ENCODE data around the gene BLOC1S1.

The BLOC1S1 gene

GRCh38 chr12:55712700-55713415 is 3.0 kb upstream of the BLOC1S1 start:
- DNase-seq, result no peak

DNA sequence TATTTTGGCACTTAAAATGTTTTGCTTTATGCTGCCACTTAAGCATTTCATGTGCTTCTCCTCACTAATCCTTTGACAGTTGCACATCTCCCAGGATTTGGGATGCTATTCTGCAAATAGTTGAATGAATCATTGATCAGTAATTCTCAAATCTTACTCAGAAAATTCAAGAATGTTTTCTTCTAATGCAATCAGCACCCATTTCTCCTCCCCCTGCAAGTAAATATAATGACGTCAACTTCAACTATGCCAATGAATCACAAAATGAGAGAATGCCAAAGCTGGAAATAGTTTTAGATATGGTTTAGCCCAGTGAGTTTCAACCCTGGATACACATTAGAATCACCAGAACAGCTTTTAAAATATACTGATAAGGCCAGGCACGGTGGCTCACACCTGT is 2.1 kb upstream of the BLOC1S1 start:
- DNase-seq, result no peak

DNA sequence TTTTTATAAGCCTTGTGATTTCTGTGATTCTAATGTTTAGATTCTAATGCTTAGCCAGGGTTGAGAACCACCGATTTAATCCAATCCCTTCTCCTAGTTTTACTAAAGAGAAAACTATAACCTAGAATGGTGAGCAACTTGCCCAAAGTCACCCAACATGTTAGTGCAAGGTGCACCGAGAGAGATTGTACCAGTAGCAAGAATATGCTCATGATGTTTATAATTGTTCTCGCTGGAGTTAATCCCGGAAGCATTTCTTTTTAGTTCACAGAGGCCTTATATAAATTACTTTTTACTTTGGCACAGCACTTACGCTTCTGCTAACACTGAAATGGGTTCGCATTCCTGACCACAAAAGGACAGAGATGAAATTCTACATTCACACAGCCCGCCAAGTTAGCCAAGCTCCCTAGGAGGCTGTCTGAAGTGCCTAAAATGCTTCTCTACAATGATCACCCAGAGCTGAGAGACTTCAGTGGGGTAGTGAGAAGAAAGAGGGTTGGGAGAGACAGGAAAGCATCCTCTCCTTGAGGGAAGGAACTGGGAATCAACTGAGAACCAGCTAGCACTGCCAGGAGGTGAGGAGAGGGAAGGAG is 579 bp upstream of the BLOC1S1 start:
- DNase-seq, result no peak

DNA sequence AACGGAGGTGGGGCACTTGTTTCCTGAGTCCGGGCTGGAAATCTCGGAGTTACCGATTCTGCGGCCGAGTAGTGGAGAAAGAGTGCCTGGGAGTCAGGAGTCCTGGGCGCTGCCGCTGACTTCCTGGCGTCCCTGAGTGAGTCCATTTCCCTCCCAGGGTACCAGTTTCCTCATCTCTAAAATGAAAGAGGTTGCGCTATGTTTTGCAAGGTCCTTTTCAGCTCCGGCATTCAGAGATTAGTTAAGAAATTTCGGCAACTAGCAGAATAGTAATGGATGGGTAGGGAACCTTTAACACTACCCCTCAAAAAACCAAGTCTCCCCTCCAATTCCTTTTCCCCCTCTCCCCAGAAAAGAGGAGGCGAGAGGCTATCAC is 724 bp downstream of the BLOC1S1 start:
- no peak for DNase-seq

DNA sequence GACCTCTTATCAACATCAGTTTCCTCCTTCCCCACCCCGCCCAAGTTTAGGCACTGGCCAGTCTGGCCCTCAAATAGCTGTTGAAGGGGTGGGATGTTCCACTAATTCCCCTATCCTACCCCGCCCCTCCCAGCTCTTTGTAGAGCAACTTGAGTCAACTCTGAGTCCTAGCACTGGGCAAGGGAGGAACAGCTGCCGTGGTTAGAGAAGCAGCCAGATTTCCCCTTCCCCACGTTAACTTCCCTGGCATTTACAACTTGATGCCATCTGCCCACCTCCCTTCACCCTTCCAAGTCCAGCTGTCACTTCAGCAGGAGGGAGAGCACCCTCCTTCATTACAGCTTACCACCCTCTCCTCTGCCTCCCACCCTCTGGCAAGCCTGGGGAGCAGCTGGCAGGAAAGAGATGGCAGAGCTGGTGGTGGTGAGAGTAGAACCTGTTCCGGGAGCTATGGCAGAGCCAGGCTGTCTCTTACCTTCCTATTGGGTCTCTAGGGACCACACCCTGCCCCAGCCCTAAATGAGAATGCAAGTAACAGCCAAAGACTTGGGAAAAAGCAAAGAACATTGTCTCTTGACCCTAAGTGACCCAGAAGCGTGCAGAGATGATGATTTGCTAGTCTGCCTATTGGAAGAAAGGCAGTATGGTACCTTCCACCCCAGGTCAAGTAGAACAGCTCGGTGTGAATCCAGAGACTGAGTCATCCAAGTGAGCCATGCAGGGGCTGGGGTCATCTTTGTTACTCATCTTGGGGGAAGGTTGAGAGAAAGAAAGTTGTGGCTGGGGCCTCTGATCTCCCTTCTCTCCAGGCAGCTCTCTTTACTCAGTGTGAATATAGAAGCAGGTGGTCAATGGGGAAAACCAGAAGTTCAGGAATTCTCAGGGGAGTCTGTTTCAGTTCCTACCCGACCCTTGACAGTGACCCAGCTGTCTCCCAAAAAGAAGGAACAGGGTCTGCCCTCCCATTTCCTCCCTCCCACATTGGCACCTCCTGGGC is 1.5 kb downstream of the BLOC1S1 start:
- no peak for DNase-seq

GRCh38 chr12:55718015-55718414 is 2.2 kb downstream of the BLOC1S1 start:
- no peak for DNase-seq

GRCh38 chr12:55718624-55719275 is 2.9 kb downstream of the BLOC1S1 start:
- no peak for DNase-seq

DNA sequence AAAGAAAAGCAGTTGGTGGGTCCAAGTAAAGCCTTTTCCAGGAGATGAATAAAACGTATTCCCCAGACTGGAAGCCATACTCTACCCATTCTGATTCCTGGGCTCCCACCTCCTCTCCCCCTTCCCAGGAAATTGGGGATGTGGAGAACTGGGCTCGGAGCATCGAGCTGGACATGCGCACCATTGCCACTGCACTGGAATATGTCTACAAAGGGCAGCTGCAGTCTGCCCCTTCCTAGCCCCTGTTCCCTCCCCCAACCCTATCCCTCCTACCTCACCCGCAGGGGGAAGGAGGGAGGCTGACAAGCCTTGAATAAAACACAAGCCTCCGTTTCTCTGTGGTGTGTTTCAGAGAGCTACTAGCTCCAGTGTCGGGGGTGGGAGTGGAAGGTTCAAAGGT is 3.5 kb downstream of the BLOC1S1 start:
- DNase-seq, result no peak

GRCh38 chr12:55720071-55720564 is 4.3 kb downstream of the BLOC1S1 start, which contains the start of gene RDH5:
RDH5 (plus strand) TSS chr12:55720393; CDS start chr12:55721185, 792 bp downstream.
- DNase-seq, result no peak

DNA sequence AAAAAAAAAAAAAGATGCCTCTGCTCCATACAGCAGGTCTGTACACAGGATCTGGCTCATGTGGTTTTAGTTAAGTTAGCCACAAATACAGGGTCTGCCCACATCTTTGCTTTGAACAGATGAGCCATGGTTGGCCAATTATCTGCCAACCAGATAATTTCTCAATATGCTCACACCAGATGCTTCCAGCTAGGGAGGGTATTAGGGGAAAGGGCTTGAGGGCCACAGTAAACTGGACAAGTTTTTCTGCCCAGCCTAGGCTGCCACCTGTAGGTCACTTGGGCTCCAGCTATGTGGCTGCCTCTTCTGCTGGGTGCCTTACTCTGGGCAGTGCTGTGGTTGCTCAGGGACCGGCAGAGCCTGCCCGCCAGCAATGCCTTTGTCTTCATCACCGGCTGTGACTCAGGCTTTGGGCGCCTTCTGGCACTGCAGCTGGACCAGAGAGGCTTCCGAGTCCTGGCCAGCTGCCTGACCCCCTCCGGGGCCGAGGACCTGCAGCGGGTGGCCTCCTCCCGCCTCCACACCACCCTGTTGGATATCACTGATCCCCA is 5.1 kb downstream of the BLOC1S1 start:
- no peak for DNase-seq

- DNase-seq, result no peak
These were observed 5.9 kb downstream of the BLOC1S1 start for GRCh38 chr12:55721601-55722213.

DNA sequence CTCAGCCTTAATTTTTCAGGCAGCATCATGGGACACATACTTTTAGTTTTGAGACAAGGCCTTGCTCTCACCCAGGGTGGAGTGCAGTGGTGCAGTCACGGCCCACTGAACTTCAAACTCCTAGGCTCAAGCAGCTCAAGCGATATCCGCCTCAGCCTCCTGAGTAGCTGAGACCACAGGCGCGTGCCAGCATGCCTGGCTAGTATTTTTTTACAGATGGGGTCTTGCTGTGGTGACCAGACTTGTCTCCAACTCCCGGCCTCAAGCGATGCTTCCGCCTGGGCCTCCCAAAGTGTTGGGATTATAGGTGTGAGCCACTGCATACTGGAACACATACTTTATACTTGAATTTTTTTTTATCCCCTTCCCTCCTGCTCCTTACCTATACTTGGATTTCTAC is 7.1 kb downstream of the BLOC1S1 start:
- no peak for DNase-seq

- no peak for DNase-seq
These were observed 7.8 kb downstream of the BLOC1S1 start for GRCh38 chr12:55723516-55724225.

DNA sequence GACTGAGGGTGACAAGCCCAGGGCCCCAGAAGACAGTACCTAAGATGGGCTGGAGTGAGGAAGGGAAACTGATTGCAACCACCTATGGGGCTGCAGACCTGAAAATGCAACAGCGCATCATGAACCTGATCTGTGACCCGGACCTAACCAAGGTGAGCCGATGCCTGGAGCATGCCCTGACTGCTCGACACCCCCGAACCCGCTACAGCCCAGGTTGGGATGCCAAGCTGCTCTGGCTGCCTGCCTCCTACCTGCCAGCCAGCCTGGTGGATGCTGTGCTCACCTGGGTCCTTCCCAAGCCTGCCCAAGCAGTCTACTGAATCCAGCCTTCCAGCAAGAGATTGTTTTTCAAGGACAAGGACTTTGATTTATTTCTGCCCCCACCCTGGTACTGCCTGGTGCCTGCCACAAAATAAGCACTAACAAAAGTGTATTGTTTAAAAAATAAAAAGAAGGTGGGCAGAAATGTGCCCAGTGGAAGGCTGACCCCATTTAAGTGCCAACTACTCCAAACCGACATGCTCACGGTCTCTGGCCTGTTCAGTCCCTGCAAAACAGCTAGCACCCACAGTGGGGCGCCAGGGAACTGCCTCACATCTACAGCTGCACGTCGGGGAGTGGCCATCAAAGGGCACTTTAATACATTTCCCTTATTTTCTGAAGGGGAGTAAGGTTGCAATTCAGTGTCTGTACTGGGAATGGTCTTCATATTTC is 8.5 kb downstream of the BLOC1S1 start:
- peak; percentile 60 to 63 for DNase-seq

- DNase-seq, result no peak
These were observed 9.1 kb downstream of the BLOC1S1 start for GRCh38 chr12:55724940-55725309.

GRCh38 chr12:55725556-55725955 is 9.7 kb downstream of the BLOC1S1 start:
- no peak for DNase-seq

GRCh38 chr12:55726971-55727370 is 11.1 kb downstream of the BLOC1S1 start:
- no peak for DNase-seq

GRCh38 chr12:55727643-55728185 is 11.9 kb downstream of the BLOC1S1 start:
- DNase-seq, result no peak

- DNase-seq, result peak in 1 of 2 donors; percentile 32
These were observed 12.5 kb downstream of the BLOC1S1 start for GRCh38 chr12:55728186-55728938.
